Thymus (tissue), 11 donors: ENCODE results near the gene TARDBP. TPM values are rescaled to one million over a fixed set of nuclear protein-coding genes. Genes with fewer than 3 reads are reported as not detected.
"Not testable (repeated sequence)": the region's sequence is repeated elsewhere in the genome, so short reads cannot be mapped to it uniquely, and the experiment has no call there.

Source experiments
- DNase-seq, 9 donors: peaks; one replicate each; pipeline ENCODE4 v3.0.0-alpha.2; 2013; ENCODE audit warnings: low spot score in 9 of 9, low read depth in 6 of 9, missing footprints in 1 of 9
- H3K27ac ChIP-seq, 2 donors: one replicate each; pipeline ENCODE4 v1.5.1; 2013; ENCODE audit warnings: control low read depth in 1 of 2, low read depth in 1 of 2, low read length in 1 of 2, mild to moderate bottlenecking in 1 of 2, moderate library complexity in 1 of 2
- H3K27me3 ChIP-seq, 2 donors: one replicate each; pipeline ENCODE4 v1.5.1; 2013; ENCODE audit warnings: low read length in 1 of 2; ENCODE audit not compliant: control insufficient read depth in 2 of 2, insufficient read depth in 1 of 2
- H3K36me3 ChIP-seq, 2 donors: one replicate each; pipeline ENCODE4 v1.5.1; 2013; ENCODE audit warnings: low read length in 1 of 2, mild to moderate bottlenecking in 1 of 2, moderate library complexity in 1 of 2; ENCODE audit not compliant: control insufficient read depth in 2 of 2, insufficient read depth in 2 of 2
- H3K4me1 ChIP-seq, 2 donors: one replicate each; pipeline ENCODE4 v1.5.1; 2013; ENCODE audit warnings: low read length in 2 of 2; ENCODE audit not compliant: control insufficient read depth in 2 of 2, insufficient read depth in 2 of 2
- H3K4me3 ChIP-seq, 2 donors: one replicate each; pipeline ENCODE4 v1.5.1; 2013; ENCODE audit warnings: low read length in 2 of 2, control low read depth in 1 of 2, mild to moderate bottlenecking in 1 of 2
- H3K9me3 ChIP-seq, 2 donors: one replicate each; pipeline ENCODE4 v1.5.1; 2013; ENCODE audit warnings: low read length in 1 of 2, mild to moderate bottlenecking in 1 of 2; ENCODE audit not compliant: control insufficient read depth in 2 of 2, insufficient read depth in 1 of 2
- WGBS: extraction: QIAGEN DNeasy Blood & Tissue Kit; methylation state at CpG from one replicate; pipeline ENCODE4 v1.1.7; 2013; 5-methylcytosine and 5-hydroxymethylcytosine counted together
- polyA plus RNA-seq: library from polyadenylated mRNA; stranded (reverse); fragments of 200-250 nt; gene quantifications from one replicate; pipeline ENCODE4 v1.2.3, GENCODE V29; 2013
- total RNA-seq: library from RNA; stranded (reverse); fragments of 120-200 nt; gene quantifications from one replicate; pipeline ENCODE4 v1.2.4, GENCODE V29; 2013
- donor health status: healthy.

Gene TARDBP
- total and polyA plus RNA-seq, 2 donors = 32.5 to 155 TPM

DNA sequence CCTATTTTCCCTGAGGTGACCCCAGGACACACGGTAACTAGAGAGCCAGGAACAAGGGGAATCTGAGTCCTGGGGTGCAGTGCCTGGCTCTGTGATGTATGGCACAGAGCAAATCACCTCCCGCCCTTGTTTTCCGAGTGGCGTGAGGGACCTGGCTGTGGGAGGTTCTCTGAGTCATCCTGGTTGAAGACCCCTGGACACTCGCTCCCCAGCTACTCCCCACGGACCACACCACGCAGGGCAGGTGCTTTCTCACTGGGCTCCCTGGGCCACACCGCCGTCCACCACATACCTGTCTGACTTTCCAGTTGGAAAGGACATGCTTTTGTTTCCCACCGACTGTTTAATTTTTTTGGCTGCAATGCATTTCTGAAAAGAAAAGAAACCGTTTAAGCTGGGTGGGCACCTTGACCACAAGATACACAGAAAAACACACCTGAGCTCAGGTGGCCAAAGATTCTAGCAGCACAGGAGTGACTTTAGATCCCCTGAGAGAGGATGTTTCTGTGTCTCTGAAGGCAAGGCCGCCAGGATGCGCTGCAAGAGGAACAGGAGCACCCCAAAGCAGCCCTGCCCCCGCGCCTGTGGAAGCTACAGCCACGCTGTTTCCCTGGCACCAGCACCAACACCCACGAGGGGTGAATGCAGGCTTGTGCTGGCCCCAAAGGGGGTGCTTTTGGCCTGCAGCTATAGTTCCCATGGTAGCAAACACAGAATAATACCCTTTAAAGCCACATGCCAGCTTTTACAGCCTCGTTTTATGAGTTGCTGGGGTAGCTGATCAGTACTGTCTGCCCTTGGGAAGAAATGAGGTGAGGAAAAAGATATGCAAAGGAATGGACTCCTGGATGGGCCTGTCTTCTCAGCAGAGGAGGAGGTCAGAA is 55.5 kb downstream of the TARDBP start:
- H3K4me3 ChIP-seq = no peak overlapping the region
- H3K36me3 ChIP-seq = peaks cover 71% of the 10 kb centered on the region in 2 donors
- 96% methylated on average over 18 of the region's 18 CpGs for WGBS
- no peaks in the 10 kb centered on the region for H3K9me3 ChIP-seq
- peaks cover 0 to 13% of the 10 kb centered on the region in 2 donors for H3K4me1 ChIP-seq
- no peak for DNase-seq
- no peak overlapping the region for H3K27ac ChIP-seq
- H3K27me3 ChIP-seq = no peaks in the 10 kb centered on the region

DNA sequence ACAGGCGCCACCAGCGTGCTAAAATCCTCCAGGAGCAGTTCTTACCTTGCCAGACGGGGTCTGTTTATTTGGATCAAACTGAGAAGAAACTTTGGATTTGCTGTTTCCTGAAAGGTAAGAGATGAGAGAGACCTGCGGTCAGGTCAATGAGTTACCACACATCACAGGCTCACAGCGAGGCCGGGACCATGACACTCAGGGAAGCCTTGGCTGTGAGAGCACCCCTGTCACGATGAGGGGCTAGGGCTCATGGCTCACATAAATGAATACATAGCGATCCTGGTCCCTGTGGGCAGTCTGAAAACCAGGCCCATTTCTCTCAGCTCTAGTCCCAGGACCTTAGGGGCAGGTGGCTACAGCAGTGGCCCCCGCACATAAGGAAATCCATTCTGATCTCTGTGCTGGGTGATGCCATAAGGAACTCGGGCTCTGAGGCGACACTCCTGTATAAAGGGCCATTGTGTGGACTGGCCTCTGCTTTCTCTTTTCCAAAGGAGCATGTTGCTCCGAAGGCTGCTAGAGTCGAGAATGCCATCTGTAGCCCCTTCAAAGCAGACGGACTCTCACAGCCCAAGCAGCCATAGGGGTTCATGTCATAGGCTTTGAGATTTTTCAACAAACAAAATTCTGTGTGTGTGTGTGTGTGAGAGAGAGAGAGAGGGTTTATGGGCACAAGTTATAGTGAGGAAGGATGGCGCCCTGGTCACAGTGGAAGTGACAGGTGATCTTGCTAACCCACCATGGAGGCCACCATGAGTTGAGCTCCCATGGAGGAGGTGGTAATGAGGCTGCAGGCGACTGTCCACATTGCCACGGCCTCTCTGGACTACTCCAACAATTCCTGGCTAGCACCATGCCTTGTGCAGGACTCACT is 56.4 kb downstream of the TARDBP start:
- no peaks in the 10 kb centered on the region for H3K27me3 ChIP-seq
- peaks cover 75 to 78% of the 10 kb centered on the region in 2 donors for H3K36me3 ChIP-seq
- H3K4me1 ChIP-seq = peaks cover 0 to 13% of the 10 kb centered on the region in 2 donors
- no peak for DNase-seq
- WGBS = 98% methylated on average over 17 of the region's 17 CpGs
- no peaks in the 10 kb centered on the region for H3K9me3 ChIP-seq
- no peak overlapping the region for H3K27ac ChIP-seq
- H3K4me3 ChIP-seq = no peak overlapping the region

DNA sequence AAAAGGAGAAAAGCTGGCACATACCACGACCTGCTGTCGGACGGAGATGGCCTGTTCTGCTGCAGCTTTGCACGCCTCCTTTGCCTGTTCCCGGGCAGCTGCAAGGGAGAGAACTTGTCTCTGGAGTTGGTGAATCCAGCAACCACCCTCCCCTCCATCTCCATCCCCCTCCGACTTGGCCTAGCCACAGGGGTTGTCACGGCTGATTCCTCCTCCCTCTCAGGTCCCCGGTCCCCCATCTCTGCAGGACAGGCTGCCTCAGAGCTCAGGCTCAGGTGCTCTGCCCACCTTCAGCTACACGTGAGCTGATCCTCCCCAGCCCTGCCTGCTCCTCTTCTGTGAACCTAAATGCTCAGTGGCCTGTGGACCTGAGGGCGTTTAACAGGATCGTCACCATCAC is 58.4 kb downstream of the TARDBP start:
- Histone ChIP-seq H3K4me1 (peaks cover 0 to 13% of the 10 kb centered on the region in 2 donors), H3K4me3 (no peak overlapping the region), H3K36me3 (peaks cover 87 to 88% of the 10 kb centered on the region in 2 donors), H3K27me3 (no peaks in the 10 kb centered on the region), H3K9me3 (no peaks in the 10 kb centered on the region), H3K27ac (no peak overlapping the region)
- DNase-seq = no peak
- 96% methylated on average over 11 of the region's 11 CpGs for WGBS

DNA sequence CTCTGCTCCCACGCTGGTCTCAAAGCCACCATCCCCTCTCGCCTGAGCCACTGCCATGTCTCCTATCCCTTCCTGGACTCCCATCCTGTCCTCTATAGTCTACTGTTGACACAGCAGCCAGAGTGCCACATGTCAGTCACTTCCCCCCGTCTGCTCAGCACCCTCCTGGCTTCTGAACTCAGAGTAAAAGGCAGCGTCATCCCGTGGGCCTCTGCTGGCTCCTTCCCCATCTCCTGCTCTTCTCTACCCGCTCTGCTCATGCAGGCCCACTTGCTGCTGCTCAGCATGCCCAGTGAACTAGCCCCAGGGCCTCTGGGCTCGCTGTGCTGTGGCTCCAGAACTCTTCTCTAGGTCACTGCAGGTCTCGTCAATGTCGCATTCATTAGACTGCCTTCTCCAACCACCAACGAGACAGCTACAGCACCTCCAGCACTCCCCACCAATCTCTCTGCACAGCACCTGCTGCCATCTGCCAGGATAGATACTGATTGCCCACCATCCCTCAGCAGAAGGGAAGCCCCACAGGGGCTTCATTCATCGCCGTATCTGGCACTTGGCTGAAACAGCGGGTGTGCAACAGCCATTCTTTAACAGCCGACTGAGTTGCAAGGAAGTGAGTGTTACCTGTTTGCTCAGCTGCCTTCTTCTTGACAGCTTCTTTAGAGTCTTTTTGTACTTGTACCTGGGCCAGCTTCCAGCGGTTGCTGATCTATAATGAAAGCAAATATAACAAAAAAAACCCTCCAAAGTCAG is 59.2 kb downstream of the TARDBP start:
- DNase-seq = no peak
- Histone ChIP-seq H3K36me3 (peaks cover 88 to 90% of the 10 kb centered on the region in 2 donors), H3K27me3 (no peaks in the 10 kb centered on the region), H3K4me3 (no peak overlapping the region), H3K4me1 (peaks cover 0 to 13% of the 10 kb centered on the region in 2 donors), H3K9me3 (no peaks in the 10 kb centered on the region), H3K27ac (no peak overlapping the region)
- 91% methylated on average over 15 of the region's 15 CpGs for WGBS

DNA sequence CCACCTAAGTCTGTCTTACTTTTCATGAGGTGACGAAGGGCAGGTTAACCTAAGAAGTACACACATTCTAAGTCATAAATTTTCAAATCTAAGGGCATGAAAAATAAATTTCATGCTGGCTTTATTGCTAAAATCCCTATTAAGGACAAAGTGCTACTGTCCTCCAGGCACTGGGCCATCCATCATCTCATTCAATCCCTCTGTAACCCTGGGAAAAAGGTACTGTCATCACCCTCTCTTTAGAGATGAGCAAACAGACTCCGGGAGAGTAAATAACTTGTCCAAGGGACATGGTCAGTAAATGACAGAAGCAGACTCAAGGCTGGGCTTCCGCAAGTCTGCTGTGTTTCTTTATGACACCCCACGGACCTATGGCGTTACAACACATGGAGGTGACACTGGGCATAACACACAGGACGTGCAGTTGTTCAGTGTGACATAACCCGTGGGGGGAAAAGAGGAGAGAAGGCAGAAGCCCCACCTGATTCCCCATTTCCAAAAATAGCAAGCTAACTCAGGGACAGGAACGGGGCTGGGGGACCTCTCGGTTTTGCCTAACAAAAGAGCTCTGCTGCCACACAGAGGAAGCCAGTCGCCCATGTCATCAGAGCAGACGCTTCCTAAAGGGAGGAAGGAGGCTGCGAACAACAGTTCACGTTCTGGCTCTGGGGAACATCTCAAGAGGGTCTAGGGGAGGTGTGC is 59.9 kb downstream of the TARDBP start:
- no peak for DNase-seq

DNA sequence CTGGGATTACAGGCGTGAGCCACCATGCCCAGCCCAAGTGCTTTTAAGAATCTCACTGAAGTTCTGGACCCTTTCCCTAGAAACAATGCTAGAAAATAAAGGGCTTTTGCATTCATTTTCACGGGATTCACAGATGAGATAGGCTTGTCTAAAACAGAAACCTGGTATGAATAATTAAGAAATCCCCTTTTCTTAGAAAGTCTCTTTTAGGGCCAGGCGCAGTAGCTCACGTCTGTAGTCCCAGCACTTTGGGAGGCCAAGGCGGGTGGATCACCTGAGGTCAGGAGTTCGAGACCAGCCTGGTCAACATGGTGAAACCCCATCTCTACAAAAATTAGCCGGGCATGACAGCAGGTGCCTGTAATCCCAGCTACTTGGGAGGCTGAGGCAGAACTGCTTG is 60.9 kb downstream of the TARDBP start:
- WGBS = 99% methylated on average over 7 of the region's 7 CpGs

More for the DNA sequence above, 59.9 kb downstream of the TARDBP start:
- WGBS = 90% methylated on average over 13 of the region's 13 CpGs
- peaks cover 0 to 13% of the 10 kb centered on the region in 2 donors for H3K4me1 ChIP-seq
- H3K36me3 ChIP-seq = peaks cover 89 to 93% of the 10 kb centered on the region in 2 donors
- H3K9me3 ChIP-seq = no peaks in the 10 kb centered on the region
- no peak overlapping the region for H3K27ac ChIP-seq
- no peak overlapping the region for H3K4me3 ChIP-seq
- H3K27me3 ChIP-seq = no peaks in the 10 kb centered on the region

More for the DNA sequence above, 60.9 kb downstream of the TARDBP start:
- Histone ChIP-seq H3K36me3 (peaks cover 81 to 89% of the 10 kb centered on the region in 2 donors), H3K4me1 (peaks cover 0 to 13% of the 10 kb centered on the region in 2 donors)
- not testable (repeated sequence) for H3K27me3 ChIP-seq, H3K4me3 ChIP-seq, H3K27ac ChIP-seq, H3K9me3 ChIP-seq, DNase-seq

Other genes with a start within 250 kb of the TARDBP start
- 1.8 TPM for gene CASZ1, start 216.0 kb upstream of the TARDBP start, total RNA-seq
- 3.9 TPM for gene CASZ1, start 216.0 kb upstream of the TARDBP start, polyA plus RNA-seq
- not detected for gene MASP2, start 34.6 kb downstream of the TARDBP start, total RNA-seq
- 0.05 TPM for gene MASP2, start 34.6 kb downstream of the TARDBP start, polyA plus RNA-seq
- gene SRM, start 47.4 kb downstream of the TARDBP start, total RNA-seq = 13.1 TPM
- gene SRM, start 47.4 kb downstream of the TARDBP start, polyA plus RNA-seq = 62.9 TPM
- 44.9 TPM for gene EXOSC10, start 87.2 kb downstream of the TARDBP start, total RNA-seq
- gene EXOSC10, start 87.2 kb downstream of the TARDBP start, polyA plus RNA-seq = 52.2 TPM
- 0.09 TPM for gene ANGPTL7, start 176.7 kb downstream of the TARDBP start, total RNA-seq
- 1.5 TPM for gene ANGPTL7, start 176.7 kb downstream of the TARDBP start, polyA plus RNA-seq
- gene MTOR, start 249.9 kb downstream of the TARDBP start, total RNA-seq = 25.2 TPM
- gene MTOR, start 249.9 kb downstream of the TARDBP start, polyA plus RNA-seq = 31.3 TPM